Thyroid gland (tissue), 4 donors: ENCODE results near the gene ADAMTS2.

Experiments
- CTCF ChIP-seq, 6 experiments: fragments of 200-600 bp in 3 of 6; fragments of 450-650 bp in 3 of 6; sonication (generic) in 3 of 6; IDR thresholded peaks; one replicate each; pipeline ENCODE4 v1.5.1; 2016 to 2019; ENCODE audit warnings: antibody characterized with exemption in 6 of 6, mild to moderate bottlenecking in 2 of 6, inconsistent platforms in 1 of 6, moderate library complexity in 1 of 6
- POLR2A ChIP-seq, 2 donors: fragments of 450-650 bp; IDR thresholded peaks; one replicate each; pipeline ENCODE4 v1.6.1; 2017; ENCODE audit warnings: antibody characterized with exemption in 2 of 2, mild to moderate bottlenecking in 2 of 2, moderate library complexity in 1 of 2

- TF ChIP-seq CTCF (IDR thresholded peaks at IDR 0.05) (no peak), POLR2A (IDR thresholded peaks at IDR 0.05) (no peak)
Measured at GRCh38 chr5:179118756-179119414, 226.4 kb downstream of the ADAMTS2 start.
